ENCODE measurements around the gene CDC42BPG.

The CDC42BPG gene

GRCh38 chr11:64878223-64878493 is 33.7 kb upstream of the CDC42BPG start:
- no peak for DNase-seq

- DNase-seq: no peak
These were observed 33.2 kb upstream of the CDC42BPG start for GRCh38 chr11:64877390-64878222.

GRCh38 chr11:64876835-64877341 is 32.4 kb upstream of the CDC42BPG start:
- no peak for DNase-seq

GRCh38 chr11:64876229-64876750 is 31.8 kb upstream of the CDC42BPG start:
- DNase-seq: no peak

- DNase-seq: no peak
These were observed 31.1 kb upstream of the CDC42BPG start for GRCh38 chr11:64875369-64876228.

- no peak for DNase-seq
These were observed 30.1 kb upstream of the CDC42BPG start for GRCh38 chr11:64874308-64875240.

- DNase-seq: no peak
These were observed 28.5 kb upstream of the CDC42BPG start for GRCh38 chr11:64872790-64873488.

GRCh38 chr11:64871492-64871891 is 27.0 kb upstream of the CDC42BPG start:
- DNase-seq: no peak

- no peak for DNase-seq
These were observed 26.5 kb upstream of the CDC42BPG start for GRCh38 chr11:64870893-64871466.

- peak; percentile 31 for DNase-seq
These were observed 25.9 kb upstream of the CDC42BPG start for GRCh38 chr11:64870176-64870892.

- DNase-seq: no peak
These were observed 25.2 kb upstream of the CDC42BPG start for GRCh38 chr11:64869571-64870175.

GRCh38 chr11:64868904-64869570 is 24.6 kb upstream of the CDC42BPG start:
- peak; percentile 70 for DNase-seq

GRCh38 chr11:64867748-64868462 is 23.5 kb upstream of the CDC42BPG start:
- DNase-seq: no peak

- DNase-seq: no peak
These were observed 21.7 kb upstream of the CDC42BPG start for GRCh38 chr11:64866173-64866491.

GRCh38 chr11:64865286-64866172 is 21.1 kb upstream of the CDC42BPG start:
- no peak for DNase-seq

GRCh38 chr11:64864473-64865285 is 20.2 kb upstream of the CDC42BPG start:
- DNase-seq: peak; percentile 79

GRCh38 chr11:64864135-64864472 is 19.7 kb upstream of the CDC42BPG start:
- no peak for DNase-seq

All from left hindlimb (tissue), 1 donor.